Aorta (tissue), 5 donors: ENCODE measurements around the gene DDX5. TPM values are rescaled to one million over a fixed set of nuclear protein-coding genes. Genes with fewer than 3 reads are reported as not detected.

Experiments used
- ATAC-seq: fragments of 200-7000 bp; cut with Tn5 transposase; one replicate; pipeline ENCODE4 v1.9.1; 2022; ENCODE audit warnings: moderate library complexity; ENCODE audit not compliant: low FRiP score
- DNase-seq, 2 donors: peaks; one replicate each; pipeline ENCODE4 v3.0.0-alpha.2; 2020
- H3K27ac ChIP-seq, 2 donors: one replicate each; pipeline ENCODE4 v1.5.1; 2013; ENCODE audit warnings: low read length in 2 of 2, mild to moderate bottlenecking in 2 of 2, moderate library complexity in 2 of 2, control low read depth in 1 of 2, inconsistent platforms in 1 of 2, low read depth in 1 of 2
- H3K27me3 ChIP-seq, 2 donors: one replicate each; pipeline ENCODE4 v1.6.1; 2013; ENCODE audit warnings: control low read depth in 1 of 2, low read length in 1 of 2, mild to moderate bottlenecking in 1 of 2, moderate library complexity in 1 of 2; ENCODE audit not compliant: insufficient read depth in 2 of 2, control insufficient read depth in 1 of 2
- H3K36me3 ChIP-seq, 2 donors: one replicate each; pipeline ENCODE4 v1.6.1; 2013; ENCODE audit warnings: control low read depth in 1 of 2, low read length in 1 of 2, mild to moderate bottlenecking in 1 of 2; ENCODE audit not compliant: insufficient read depth in 2 of 2, control insufficient read depth in 1 of 2
- H3K4me1 ChIP-seq, 2 donors: one replicate each; pipeline ENCODE4 v1.6.1; 2013; ENCODE audit warnings: low read length in 2 of 2, control low read depth in 1 of 2, mild to moderate bottlenecking in 1 of 2, moderate library complexity in 1 of 2; ENCODE audit not compliant: insufficient read depth in 2 of 2, control insufficient read depth in 1 of 2
- H3K4me3 ChIP-seq, 2 donors: one replicate each; pipeline ENCODE4 v1.5.1; 2013; ENCODE audit warnings: low read length in 2 of 2, control low read depth in 1 of 2, mild to moderate bottlenecking in 1 of 2
- H3K9me3 ChIP-seq: one replicate; pipeline ENCODE4 v1.6.1; 2013; ENCODE audit warnings: mild to moderate bottlenecking, low read length; ENCODE audit not compliant: control insufficient read depth
- WGBS, 2 donors: extraction: QIAGEN DNeasy Blood & Tissue Kit; methylation state at CpG; one replicate each; pipeline ENCODE4 v1.1.7; 2013; 5-methylcytosine and 5-hydroxymethylcytosine counted together
- intact Hi-C, 2 donors: fragments of 100-400 bp; cut with DNase I; formaldehyde crosslinking; loops; one replicate each; pipeline versions ENCODE4 v1.14.2 to v1.15.0; 2022
- microRNA-seq, 2 donors: library from miRNA; unstranded; fragments of <30 nt; microRNA quantifications; one replicate each; pipeline ENCODE4 v1.2.0, GENCODE V29; 2020
- polyA plus RNA-seq, 2 donors: library from polyadenylated mRNA; stranded (reverse); fragments of 200-250 nt; gene quantifications; one replicate each; pipeline ENCODE4 v1.2.3, GENCODE V29; 2013
- total RNA-seq, 2 donors: library from RNA; stranded (reverse); fragmentation: NEBNext Ultra II Directional; extraction: Animal tissue kit (Norgen Biotek cat#: 25700); gene quantifications; one replicate each; pipeline ENCODE4 v1.2.1, GENCODE V29; 2021
- donor health status: healthy with polysubstance abuse.
- donor health status: Bipolar disorder and iron deficiency.
- donor health status: DM: no; HTN: no; CAD: no.
- donor health status: DM: no; HTN: no; CAD: no.
- donor health status: DM: yes; HTN: yes; CAD: no.

The DDX5 gene
- total and polyA plus RNA-seq, 4 donors, result 213 to 952 (median 918) TPM

- Histone ChIP-seq H3K4me3 (no peak overlapping the region), H3K27ac (no peak overlapping the region), H3K27me3 (no peaks in the 10 kb centered on the region), H3K36me3 (no peaks in the 10 kb centered on the region), H3K9me3 (no peaks in the 10 kb centered on the region), H3K4me1 (no peaks in the 10 kb centered on the region)
- WGBS, 2 donors, result 79 to 88% methylated on average over 6 of the region's 6 CpGs
- intact Hi-C loops, result no loop called here
- ATAC-seq (no peak), DNase-seq (no peak)
These were observed 46.8 kb downstream of the DDX5 start for GRCh38 chr17:64459284-64459747.

- no peaks in the 10 kb centered on the region for H3K36me3 ChIP-seq
- ATAC-seq, result peak; percentile 26
These were observed 47.3 kb downstream of the DDX5 start for GRCh38 chr17:64458756-64459155.

GRCh38 chr17:64457156-64457555 lies 48.9 kb downstream of the DDX5 start:
- ATAC-seq (no peak), DNase-seq (no peak)
- intact Hi-C loops, result no loop called here
- no peak overlapping the region for H3K27ac ChIP-seq
- no peaks in the 10 kb centered on the region for H3K36me3 ChIP-seq
- H3K4me3 ChIP-seq, result no peak overlapping the region
- 42 to 51% methylated on average over 7 of the region's 7 CpGs for WGBS, 2 donors
- H3K9me3 ChIP-seq, result no peaks in the 10 kb centered on the region
- no peaks in the 10 kb centered on the region for H3K27me3 ChIP-seq
- no peaks in the 10 kb centered on the region for H3K4me1 ChIP-seq

More at GRCh38 chr17:64458756-64459155, 47.3 kb downstream of the DDX5 start:
- Histone ChIP-seq H3K9me3 (no peaks in the 10 kb centered on the region), H3K27me3 (no peaks in the 10 kb centered on the region), H3K4me1 (no peaks in the 10 kb centered on the region), H3K27ac (no peak overlapping the region), H3K4me3 (no peak overlapping the region)
- DNase-seq, result no peak
- intact Hi-C loops, result no loop called here
- 91% methylated on average over 8 of the region's 8 CpGs for WGBS, 2 donors

- Histone ChIP-seq H3K36me3 (no peaks in the 10 kb centered on the region), H3K9me3 (no peaks in the 10 kb centered on the region), H3K4me1 (no peaks in the 10 kb centered on the region), H3K27ac (no peak overlapping the region), H3K4me3 (no peak overlapping the region), H3K27me3 (no peaks in the 10 kb centered on the region)
- DNase-seq (no peak), ATAC-seq (no peak)
- intact Hi-C loops, result no loop called here
- 78 to 84% methylated on average over 8 of the region's 8 CpGs for WGBS, 2 donors
These were observed 49.9 kb downstream of the DDX5 start for GRCh38 chr17:64455993-64456885.

- Histone ChIP-seq H3K4me3 (no peak overlapping the region), H3K27me3 (no peaks in the 10 kb centered on the region), H3K4me1 (no peaks in the 10 kb centered on the region), H3K9me3 (no peaks in the 10 kb centered on the region), H3K27ac (no peak overlapping the region), H3K36me3 (no peaks in the 10 kb centered on the region)
- intact Hi-C loops, result no loop called here
- ATAC-seq (no peak), DNase-seq (no peak)
- 85 to 90% methylated on average over 3 of the region's 3 CpGs for WGBS, 2 donors
These were observed 56.5 kb downstream of the DDX5 start for GRCh38 chr17:64449545-64449944.

- Histone ChIP-seq H3K4me1 (no peaks in the 10 kb centered on the region), H3K27ac (no peak within 1 kb of the TSS), H3K36me3 (no peaks in the 10 kb centered on the region), H3K9me3 (no peaks in the 10 kb centered on the region), H3K4me3 (no peak within 1 kb of the TSS), H3K27me3 (no peaks in the 10 kb centered on the region)
- intact Hi-C loops, result no loop called here
- WGBS, 2 donors, result 39 to 49% methylated on average over 10 of the region's 10 CpGs
- no peak for DNase-seq
- peak; percentile 92 for ATAC-seq
These were observed 57.2 kb downstream of the DDX5 start, which contains the start of gene MILR1 for GRCh38 chr17:64448665-64449512. MILR1 (plus strand) TSS chr17:64449115; CDS start chr17:64449169, 54 bp downstream.

Small RNA genes lying within 50 kb of the gene (microRNA-seq; reads per million reads assigned to microRNA genes)
- 5.0 to 8.3 reads per million in 2 donors for gene MIR3064
- 0 reads per million in 2 donors for gene MIR5047

Other genes starting within 250 kb of the DDX5 start
- gene TEX2, start 243.0 kb downstream of the DDX5 start, total RNA-seq, result 10 to 100 TPM; 26.6 to 29.4 TPM
- gene TEX2, start 243.0 kb downstream of the DDX5 start, polyA plus RNA-seq, result 10 to 100 TPM; 10.9 to 21.8 TPM
- 100 to 1,000 TPM; 348 to 424 TPM for gene PECAM1, start 115.4 kb downstream of the DDX5 start, total RNA-seq
- gene PECAM1, start 115.4 kb downstream of the DDX5 start, polyA plus RNA-seq, result 10 to 100 TPM in 1 of 2 donors, 1 to 10 TPM in 1; 9.1 to 11.8 TPM
- gene MILR1, start 57.2 kb downstream of the DDX5 start, total RNA-seq, result 10 to 100 TPM; 13.0 to 29.8 TPM
- gene MILR1, start 57.2 kb downstream of the DDX5 start, polyA plus RNA-seq, result 10 to 100 TPM; 12.0 TPM
- gene POLG2, start 9.2 kb downstream of the DDX5 start, total RNA-seq, result 10 to 100 TPM; 12.8 to 20.6 TPM
- gene POLG2, start 9.2 kb downstream of the DDX5 start, polyA plus RNA-seq, result 10 to 100 TPM; 10.0 to 19.2 TPM
- gene CEP95, start 688 bp upstream of the DDX5 start, total RNA-seq, result 10 to 100 TPM; 39.7 to 49.8 TPM
- gene CEP95, start 688 bp upstream of the DDX5 start, polyA plus RNA-seq, result 10 to 100 TPM; 22.7 to 96.4 TPM
- gene SMURF2, start 156.0 kb upstream of the DDX5 start, total RNA-seq, result 10 to 100 TPM; 36.3 to 62.1 TPM
- gene SMURF2, start 156.0 kb upstream of the DDX5 start, polyA plus RNA-seq, result 10 to 100 TPM; 11.3 to 12.5 TPM